Activated CD8-positive, alpha-beta T cell treated with anti-CD3 and anti-CD28 coated beads, Interleukin-2, amount 10 ng/mL, durations not matched to agents 7 days and 5 days (primary cell): ENCODE measurements around the gene EHBP1. TPM values are rescaled to one million over a fixed set of nuclear protein-coding genes. Genes with fewer than 3 reads are reported as not detected.

Experiments used
- ATAC-seq: fragments of 150-1000 bp; cut with Tn5 transposase; one replicate; pipeline ENCODE4 v1.10.0; 2021; ENCODE audit warnings: moderate library complexity
- CTCF ChIA-PET: fragments of 350-600 bp; sonication (Branson Sonifier 250); formaldehyde crosslinking; loops from one replicate; lab custom pipeline; 2021; ENCODE audit warnings: antibody characterized with exemption; lab: Charles Lee
- POLR2A ChIA-PET: fragments of 350-600 bp; sonication (Branson Sonifier 250); formaldehyde crosslinking; loops from one replicate; lab custom pipeline; 2021; ENCODE audit warnings: antibody characterized with exemption; lab: Charles Lee
- DNase-seq: peaks from one replicate; pipeline ENCODE4 v3.0.0-alpha.2; 2020
- H3K27ac Mint-ChIP-seq: one replicate; pipeline ENCODE4 v1.8.0; 2021; ENCODE audit warnings: mild to moderate bottlenecking, mixed read lengths
- H3K27me3 Mint-ChIP-seq: one replicate; pipeline ENCODE4 v1.8.0; 2021; ENCODE audit warnings: low read depth, mixed read lengths
- H3K36me3 Mint-ChIP-seq: one replicate; pipeline ENCODE4 v1.8.0; 2021; ENCODE audit warnings: low read depth, mixed read lengths
- H3K4me1 Mint-ChIP-seq: one replicate; pipeline ENCODE4 v1.8.0; 2021; ENCODE audit warnings: low read depth, mixed read lengths
- H3K4me3 Mint-ChIP-seq: one replicate; pipeline ENCODE4 v1.8.0; 2021; ENCODE audit warnings: mild to moderate bottlenecking, mixed read lengths
- H3K9me3 Mint-ChIP-seq: one replicate; pipeline ENCODE4 v1.8.0; 2022; ENCODE audit warnings: mixed read lengths; ENCODE audit not compliant: insufficient read depth
- total RNA-seq, 2 experiments: library from RNA; stranded (reverse); gene quantifications; one replicate each; pipeline ENCODE4 v1.2.3, GENCODE V29; 2021

Gene EHBP1
- total RNA-seq, 2 experiments from 2014 or later = 23.4 to 26.3 TPM

DNA sequence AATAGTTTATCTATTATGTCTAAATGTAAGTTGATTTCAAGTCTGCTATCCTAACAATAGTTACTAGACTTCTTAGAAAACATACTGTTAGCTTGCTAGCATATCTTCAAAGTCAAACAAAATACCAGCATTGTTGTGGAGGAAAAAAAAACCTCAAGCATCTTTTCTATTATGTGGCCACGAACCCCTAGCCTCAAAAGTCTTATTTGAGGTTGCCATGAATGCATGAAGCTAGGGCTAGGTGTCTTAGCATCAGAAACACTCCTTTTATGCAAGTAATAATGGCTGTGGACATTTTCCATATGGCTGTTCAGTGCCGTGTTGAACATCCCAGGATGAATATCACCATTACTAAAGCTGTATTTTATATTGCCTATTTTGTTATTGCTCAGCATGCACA lies 258.5 kb downstream of the EHBP1 start:
- Mint-ChIP-seq H3K27ac (no peak overlapping the region), H3K9me3 (no peaks in the 10 kb centered on the region), H3K36me3 (no peaks in the 10 kb centered on the region), H3K4me3 (no peak overlapping the region), H3K27me3 (no peaks in the 10 kb centered on the region), H3K4me1 (no peaks in the 10 kb centered on the region)
- ATAC-seq = no peak
- CTCF ChIA-PET = interaction anchor here (0.6 to 0.8 kb wide), 2 partner anchors 15 to 175 kb away, joined by 3 read pairs; no protein-coding TSS in a partner anchor
- POLR2A ChIA-PET = no interaction called here
- DNase-seq = no peak

DNA sequence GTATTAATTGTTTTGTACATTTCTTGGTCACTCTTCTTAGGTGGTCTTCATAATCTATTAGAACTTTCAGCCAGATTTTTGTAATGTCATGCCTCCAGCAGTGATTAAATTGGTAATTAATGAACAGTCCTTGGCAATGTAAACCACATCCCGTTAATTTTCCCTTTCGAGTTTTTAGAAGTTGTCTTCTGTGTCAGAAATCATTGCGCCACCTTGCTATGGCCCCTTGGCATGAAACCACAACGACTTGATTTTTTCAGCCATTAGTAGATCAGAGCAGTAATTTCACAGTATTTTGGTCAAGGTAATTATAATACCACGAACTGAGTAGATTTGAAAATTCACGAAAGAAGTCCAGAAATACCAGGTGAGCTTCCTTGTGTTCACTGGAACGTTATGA lies 259.2 kb downstream of the EHBP1 start:
- ChIA-PET POLR2A (no interaction called here), CTCF (interaction anchor here (0.6 to 0.8 kb wide), 2 partner anchors 15 to 176 kb away, joined by 3 read pairs; no protein-coding TSS in a partner anchor)
- Mint-ChIP-seq H3K9me3 (no peaks in the 10 kb centered on the region), H3K4me1 (no peaks in the 10 kb centered on the region), H3K4me3 (no peak overlapping the region), H3K27ac (no peak overlapping the region), H3K27me3 (no peaks in the 10 kb centered on the region), H3K36me3 (no peaks in the 10 kb centered on the region)
- ATAC-seq (no peak), DNase-seq (no peak)

DNA sequence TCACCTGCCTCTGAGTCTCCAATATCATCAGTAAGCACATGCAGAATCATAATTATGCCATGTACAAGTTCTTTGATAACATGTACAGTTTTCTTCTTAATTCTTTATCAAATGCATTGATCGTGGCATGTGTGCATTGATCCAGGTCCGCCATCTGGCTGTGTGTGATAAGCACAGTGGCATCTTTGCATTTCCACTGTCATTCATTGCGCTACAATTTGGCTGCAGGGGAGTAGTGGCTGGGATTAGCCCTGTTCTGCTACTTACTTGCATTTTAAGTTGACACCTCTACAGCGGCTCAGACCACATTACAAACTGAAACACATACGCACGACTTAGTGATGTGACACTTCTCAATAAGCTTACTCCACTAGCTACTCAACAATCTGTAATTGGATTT lies 261.5 kb downstream of the EHBP1 start:
- ChIA-PET POLR2A (no interaction called here), CTCF (no interaction called here)
- Mint-ChIP-seq H3K9me3 (no peaks in the 10 kb centered on the region), H3K4me3 (no peak overlapping the region), H3K27ac (no peak overlapping the region), H3K4me1 (no peaks in the 10 kb centered on the region), H3K27me3 (no peaks in the 10 kb centered on the region), H3K36me3 (no peaks in the 10 kb centered on the region)
- ATAC-seq = no peak
- no peak for DNase-seq

DNA sequence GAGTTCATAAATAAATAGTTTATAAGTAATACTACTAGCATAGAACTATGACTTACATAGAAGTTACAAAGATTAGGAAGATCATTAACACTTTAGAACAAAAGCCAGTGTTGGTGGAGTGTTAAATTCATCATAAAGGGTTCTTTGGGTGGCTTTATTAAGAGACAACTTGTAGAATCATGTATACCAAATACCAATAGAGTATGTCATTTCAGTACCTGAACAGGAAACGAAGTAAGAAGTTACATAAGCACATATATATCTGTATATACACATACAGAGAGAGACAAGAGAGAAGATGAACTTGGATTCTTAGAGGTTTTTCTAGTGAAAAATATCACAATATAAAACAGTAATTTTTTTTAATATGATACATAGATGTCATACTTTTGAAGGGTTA lies 262.7 kb downstream of the EHBP1 start:
- Mint-ChIP-seq H3K27ac (no peak overlapping the region), H3K27me3 (no peaks in the 10 kb centered on the region), H3K36me3 (no peaks in the 10 kb centered on the region), H3K9me3 (no peaks in the 10 kb centered on the region), H3K4me3 (no peak overlapping the region), H3K4me1 (no peaks in the 10 kb centered on the region)
- DNase-seq (no peak), ATAC-seq (no peak)
- ChIA-PET CTCF (no interaction called here), POLR2A (no interaction called here)

DNA sequence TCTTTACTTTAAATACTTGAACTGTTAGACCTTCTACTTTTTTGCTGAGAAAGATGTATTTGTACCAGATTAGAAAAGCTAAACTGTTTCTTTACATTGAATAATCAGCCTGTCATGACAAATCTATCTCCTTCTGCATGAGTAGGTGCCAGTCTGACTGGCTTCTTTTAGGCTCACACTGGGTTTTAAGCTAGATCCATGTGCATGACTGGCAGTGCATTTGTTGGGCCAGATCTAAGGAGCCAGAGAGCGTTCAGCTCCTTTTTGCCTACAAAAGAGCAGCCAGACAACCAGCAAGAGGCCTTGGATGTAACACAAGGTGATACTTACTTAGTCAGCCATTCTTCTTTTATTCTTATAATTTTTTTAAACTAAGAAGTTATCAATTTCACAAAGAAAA lies 263.2 kb downstream of the EHBP1 start:
- ChIA-PET POLR2A (no interaction called here), CTCF (no interaction called here)
- no peak for DNase-seq
- Mint-ChIP-seq H3K36me3 (no peaks in the 10 kb centered on the region), H3K9me3 (no peaks in the 10 kb centered on the region), H3K27ac (no peak overlapping the region), H3K4me3 (no peak overlapping the region), H3K4me1 (no peaks in the 10 kb centered on the region), H3K27me3 (no peaks in the 10 kb centered on the region)
- no peak for ATAC-seq

DNA sequence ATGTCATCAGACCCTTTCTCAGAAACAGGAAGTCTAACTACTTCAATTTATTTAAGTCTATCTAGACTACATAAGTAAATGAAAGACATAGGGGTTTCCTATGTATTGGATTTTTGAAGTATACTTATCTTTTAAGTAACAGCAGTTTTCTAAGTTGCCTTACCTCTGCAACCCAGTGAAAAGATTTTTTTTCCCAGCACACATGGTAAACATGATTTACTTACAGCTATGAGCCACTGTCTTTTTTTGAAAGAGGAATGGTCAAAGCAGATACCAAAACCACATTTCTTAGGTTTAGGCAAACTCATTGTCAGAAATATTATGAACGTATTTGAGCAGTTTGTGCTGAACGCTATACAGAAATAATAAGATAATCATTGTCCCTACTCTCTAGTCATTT lies 266.4 kb downstream of the EHBP1 start:
- CTCF ChIA-PET = no interaction called here
- POLR2A ChIA-PET = no interaction called here
- DNase-seq (no peak), ATAC-seq (no peak)
- H3K27ac Mint-ChIP-seq = no peak overlapping the region
- H3K4me1 Mint-ChIP-seq = no peaks in the 10 kb centered on the region
- no peaks in the 10 kb centered on the region for H3K36me3 Mint-ChIP-seq
- no peak overlapping the region for H3K4me3 Mint-ChIP-seq
- H3K9me3 Mint-ChIP-seq = no peaks in the 10 kb centered on the region
- no peaks in the 10 kb centered on the region for H3K27me3 Mint-ChIP-seq

DNA sequence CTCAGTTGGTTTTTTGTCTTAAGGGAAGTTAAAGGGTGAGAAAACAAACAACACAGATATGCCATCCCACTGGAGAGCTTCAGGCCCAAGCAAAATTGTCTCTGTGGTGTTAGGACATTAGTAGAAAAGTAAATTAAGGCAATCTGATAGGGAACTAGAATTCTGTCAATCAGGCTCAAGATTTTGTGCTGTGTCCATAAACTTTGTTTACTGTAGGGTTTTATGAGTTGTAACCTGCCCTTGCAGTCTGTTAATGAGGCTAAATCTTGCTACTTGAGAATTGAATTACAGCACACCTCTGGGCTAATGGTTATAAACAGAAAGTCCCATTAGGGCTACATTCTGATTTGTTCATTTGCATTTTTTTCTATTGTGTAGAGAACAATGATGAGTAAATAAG lies 267.1 kb downstream of the EHBP1 start:
- CTCF ChIA-PET = no interaction called here
- Mint-ChIP-seq H3K27me3 (no peaks in the 10 kb centered on the region), H3K27ac (no peak overlapping the region), H3K9me3 (no peaks in the 10 kb centered on the region), H3K36me3 (no peaks in the 10 kb centered on the region), H3K4me3 (no peak overlapping the region), H3K4me1 (no peaks in the 10 kb centered on the region)
- DNase-seq = no peak
- no peak for ATAC-seq
- POLR2A ChIA-PET = no interaction called here

DNA sequence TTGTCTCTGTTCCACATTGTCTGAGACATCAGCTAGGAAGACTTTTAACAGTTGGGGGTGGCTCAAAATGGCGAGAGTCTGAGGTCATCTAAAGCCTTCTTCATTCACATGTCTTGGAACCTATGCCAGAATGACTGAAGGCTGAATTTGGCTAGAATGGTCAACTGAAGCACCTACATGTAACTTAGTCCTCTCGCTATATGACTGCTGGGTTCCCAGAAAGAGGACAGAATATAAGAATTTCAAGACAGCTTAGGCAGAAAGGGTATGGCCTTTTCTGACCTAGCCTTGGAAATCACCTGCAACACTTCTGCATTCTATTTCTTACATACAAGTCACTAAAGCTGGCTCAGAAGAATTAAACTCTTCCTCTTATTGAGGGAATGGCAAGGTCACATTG lies 269.5 kb downstream of the EHBP1 start:
- H3K9me3 Mint-ChIP-seq = no peaks in the 10 kb centered on the region
- CTCF ChIA-PET = no interaction called here
- H3K4me1 Mint-ChIP-seq = no peaks in the 10 kb centered on the region
- H3K4me3 Mint-ChIP-seq = no peak overlapping the region
- no peak for ATAC-seq
- no peak overlapping the region for H3K27ac Mint-ChIP-seq
- H3K36me3 Mint-ChIP-seq = no peaks in the 10 kb centered on the region
- no peaks in the 10 kb centered on the region for H3K27me3 Mint-ChIP-seq
- POLR2A ChIA-PET = no interaction called here
- DNase-seq = no peak

DNA sequence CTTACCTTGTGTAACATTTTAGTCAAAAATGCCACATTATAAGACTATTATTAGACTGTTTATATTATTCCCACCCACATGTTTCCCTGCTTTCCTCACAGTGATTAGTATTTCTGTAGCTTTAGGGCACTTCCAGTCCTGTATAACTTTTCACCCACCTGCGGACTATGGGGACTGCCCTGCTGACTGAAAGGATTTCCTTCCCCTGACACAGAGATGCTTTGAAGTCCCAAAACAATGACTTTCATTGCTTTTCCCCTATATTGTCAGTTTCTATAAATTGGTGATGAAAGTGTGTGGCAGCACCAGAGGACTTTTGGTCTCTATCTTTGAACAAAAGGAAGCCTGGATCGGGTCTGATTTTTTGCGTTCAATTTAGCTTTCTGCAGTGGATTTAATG lies 286.1 kb downstream of the EHBP1 start:
- Mint-ChIP-seq H3K4me3 (no peak overlapping the region), H3K9me3 (no peaks in the 10 kb centered on the region), H3K36me3 (no peaks in the 10 kb centered on the region), H3K4me1 (no peaks in the 10 kb centered on the region), H3K27me3 (no peaks in the 10 kb centered on the region), H3K27ac (no peak overlapping the region)
- CTCF ChIA-PET = no interaction called here
- POLR2A ChIA-PET = no interaction called here
- ATAC-seq (no peak), DNase-seq (no peak)

DNA sequence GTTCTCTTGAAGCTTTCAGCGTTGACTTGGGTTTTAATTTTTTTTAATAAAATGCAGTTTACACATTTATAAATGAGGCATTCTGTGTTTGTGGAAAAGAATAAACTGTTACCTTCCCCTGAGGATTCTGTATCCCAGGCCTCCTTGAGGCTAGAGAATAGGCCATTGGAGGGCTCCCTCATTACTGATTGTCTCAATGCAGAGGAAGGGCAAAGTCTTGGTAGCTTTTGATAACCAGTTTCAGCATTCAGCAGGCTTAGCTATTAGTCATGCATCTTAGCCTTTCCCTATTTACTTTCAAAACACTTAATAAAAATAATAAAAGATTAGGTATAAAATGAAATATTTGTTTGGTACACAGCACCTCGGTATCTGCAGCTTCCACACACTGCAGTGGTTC lies 287.0 kb downstream of the EHBP1 start:
- CTCF ChIA-PET = no interaction called here
- DNase-seq (no peak), ATAC-seq (no peak)
- Mint-ChIP-seq H3K4me1 (no peaks in the 10 kb centered on the region), H3K9me3 (no peaks in the 10 kb centered on the region), H3K4me3 (no peak overlapping the region), H3K27ac (no peak overlapping the region), H3K36me3 (peaks cover 5% of the 10 kb centered on the region), H3K27me3 (no peaks in the 10 kb centered on the region)
- POLR2A ChIA-PET = no interaction called here

DNA sequence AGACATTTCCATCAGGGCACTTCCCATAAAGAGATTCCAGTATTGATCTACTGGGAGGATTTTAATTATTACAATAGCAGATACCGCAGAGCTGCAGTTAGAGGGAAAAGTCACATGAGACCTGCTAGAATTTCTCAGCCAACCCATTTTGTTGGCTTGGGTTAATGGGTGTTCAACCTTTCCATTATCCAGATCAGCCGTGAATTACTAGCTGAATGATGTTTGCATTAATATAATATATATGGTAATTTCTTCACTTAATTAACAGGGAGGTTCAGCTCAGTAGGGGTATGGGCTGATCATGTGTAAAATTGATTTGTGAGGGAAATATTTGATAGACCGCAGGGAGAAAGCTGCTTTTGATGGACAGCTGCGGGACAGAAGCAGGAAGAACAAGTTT lies 288.7 kb downstream of the EHBP1 start:
- ChIA-PET POLR2A (no interaction called here), CTCF (no interaction called here)
- H3K27me3 Mint-ChIP-seq = no peaks in the 10 kb centered on the region
- H3K4me3 Mint-ChIP-seq = no peak overlapping the region
- ATAC-seq (no peak), DNase-seq (no peak)
- no peak overlapping the region for H3K27ac Mint-ChIP-seq
- peaks cover 5% of the 10 kb centered on the region for H3K36me3 Mint-ChIP-seq
- no peaks in the 10 kb centered on the region for H3K9me3 Mint-ChIP-seq
- H3K4me1 Mint-ChIP-seq = no peaks in the 10 kb centered on the region

DNA sequence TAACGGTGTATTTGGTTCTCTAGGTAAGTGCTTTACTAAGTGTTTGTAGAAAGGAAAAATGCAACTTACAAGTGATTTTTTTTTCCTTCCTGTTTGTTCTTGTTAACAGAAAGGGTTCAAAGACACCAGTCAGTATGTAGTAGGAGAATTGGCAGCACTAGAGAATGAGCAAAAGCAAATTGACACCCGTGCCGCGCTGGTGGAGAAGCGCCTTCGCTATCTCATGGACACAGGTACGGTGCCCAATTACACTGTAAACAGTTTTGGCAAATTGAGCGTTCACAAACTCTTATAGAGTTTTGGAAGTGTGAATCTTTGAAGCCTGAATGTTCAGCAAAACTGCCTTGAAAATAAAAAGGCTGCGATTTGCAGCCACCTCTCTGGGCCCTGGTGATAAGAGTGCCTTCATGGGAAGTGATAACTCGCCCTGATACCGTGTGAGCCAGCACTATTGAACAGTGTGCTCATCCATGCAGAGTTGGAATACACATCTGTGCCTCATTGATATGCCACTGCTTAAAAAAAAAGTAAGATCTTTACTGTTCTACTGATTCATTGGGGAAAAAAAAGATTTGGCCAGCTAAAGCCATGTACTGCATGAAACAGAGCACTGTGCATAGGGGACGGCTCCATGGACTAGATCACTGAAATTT lies 291.1 kb downstream of the EHBP1 start:
- no peak overlapping the region for H3K4me3 Mint-ChIP-seq
- no peaks in the 10 kb centered on the region for H3K4me1 Mint-ChIP-seq
- H3K27me3 Mint-ChIP-seq = no peaks in the 10 kb centered on the region
- DNase-seq (no peak), ATAC-seq (no peak)
- H3K27ac Mint-ChIP-seq = no peak overlapping the region
- no peaks in the 10 kb centered on the region for H3K9me3 Mint-ChIP-seq
- ChIA-PET CTCF (no interaction called here), POLR2A (no interaction called here)
- H3K36me3 Mint-ChIP-seq = peaks cover 5% of the 10 kb centered on the region

DNA sequence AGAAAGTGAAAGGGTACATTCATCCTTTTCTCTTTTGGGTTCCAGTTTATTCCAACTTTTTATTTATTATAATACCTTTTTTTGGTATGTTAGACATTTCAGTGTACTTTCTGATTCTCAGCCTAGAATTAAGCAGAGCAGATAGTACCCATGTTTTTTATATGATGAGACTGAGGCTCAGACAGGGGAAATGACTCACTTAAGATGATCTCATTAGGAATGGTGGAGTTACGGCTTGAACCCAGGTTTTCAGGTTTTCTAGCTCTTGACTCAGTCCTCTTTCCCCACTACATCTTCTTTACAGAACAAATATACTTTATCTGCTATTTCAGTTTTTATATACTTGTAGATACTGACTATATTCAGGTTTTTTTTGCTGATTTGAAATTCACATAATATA lies 293.4 kb downstream of the EHBP1 start:
- Mint-ChIP-seq H3K4me3 (no peak overlapping the region), H3K27ac (no peak overlapping the region), H3K9me3 (no peaks in the 10 kb centered on the region), H3K36me3 (peaks cover 5% of the 10 kb centered on the region), H3K27me3 (no peaks in the 10 kb centered on the region), H3K4me1 (no peaks in the 10 kb centered on the region)
- ATAC-seq (no peak), DNase-seq (no peak)
- ChIA-PET POLR2A (no interaction called here), CTCF (interaction anchor here (1.1 kb wide), 1 partner anchor 15 kb away, joined by 3 read pairs; no protein-coding TSS in a partner anchor)
